MM.1S (cell line): ENCODE measurements around the gene AUH.
A peak's percentile ranks its signal among the peaks of the same experiment; 100 is the strongest.

Source experiments
- DNase-seq: peaks from one replicate; pipeline ENCODE4 v3.0.0-alpha.2; 2015
- H2AFZ ChIP-seq: fragments of 300-600 bp; sonication (generic); 2 replicates; pipeline ENCODE4 v1.6.0; 2016; ENCODE audit warnings: antibody characterized with exemption, low read length
- H3F3A ChIP-seq: fragments of 300-600 bp; sonication (generic); 2 replicates; pipeline ENCODE4 v1.6.1; 2016; ENCODE audit warnings: mild to moderate bottlenecking, antibody characterized with exemption, low read length, moderate library complexity, mixed read lengths; ENCODE audit not compliant: insufficient read depth
- H3K27ac ChIP-seq: fragments of 300-600 bp; sonication (generic); 2 replicates; pipeline ENCODE4 v1.5.1; 2016; ENCODE audit warnings: mild to moderate bottlenecking, low read length
- H3K27me3 ChIP-seq: fragments of 300-600 bp; sonication (generic); replicated peaks from 2 replicates; pipeline ENCODE4 v1.6.0; 2016; ENCODE audit warnings: low read length; ENCODE audit not compliant: insufficient read depth
- H3K36me3 ChIP-seq: fragments of 300-600 bp; sonication (generic); replicated peaks from 2 replicates; pipeline ENCODE4 v1.6.1; 2016; ENCODE audit warnings: mild to moderate bottlenecking, low read length, mixed read lengths; ENCODE audit not compliant: insufficient read depth
- H3K4me1 ChIP-seq: fragments of 300-600 bp; sonication (generic); 2 replicates; pipeline ENCODE4 v1.6.1; 2016; ENCODE audit warnings: low read length, mixed read lengths
- H3K4me2 ChIP-seq: fragments of 300-600 bp; sonication (generic); 2 replicates; pipeline ENCODE4 v1.6.0; 2016; ENCODE audit warnings: low read depth, low read length
- H3K4me3 ChIP-seq: fragments of 300-600 bp; sonication (generic); 2 replicates; pipeline ENCODE4 v1.5.1; 2016; ENCODE audit warnings: low read length, mixed read lengths
- H3K79me2 ChIP-seq: fragments of 300-600 bp; sonication (generic); 2 replicates; pipeline ENCODE4 v1.6.1; 2016; ENCODE audit warnings: mixed run types, low read length, mixed read lengths
- H3K9ac ChIP-seq: fragments of 300-600 bp; sonication (generic); 2 replicates; pipeline ENCODE4 v1.6.1; 2016; ENCODE audit warnings: low read length, mixed read lengths
- H3K9me2 ChIP-seq: fragments of 300-600 bp; sonication (generic); replicated peaks from 2 replicates; pipeline ENCODE4 v1.6.1; 2016; ENCODE audit warnings: mild to moderate bottlenecking, low read length, mixed read lengths; ENCODE audit not compliant: insufficient read depth
- H3K9me3 ChIP-seq: fragments of 300-600 bp; sonication (generic); replicated peaks from 2 replicates; pipeline ENCODE4 v1.6.1; 2016; ENCODE audit warnings: mild to moderate bottlenecking, low read length, mixed read lengths; ENCODE audit not compliant: insufficient read depth
- H4K20me1 ChIP-seq: fragments of 300-600 bp; sonication (generic); 2 replicates; pipeline ENCODE4 v1.6.1; 2016; ENCODE audit warnings: mild to moderate bottlenecking, low read length, moderate library complexity, mixed read lengths; ENCODE audit not compliant: insufficient read depth
- EZH2 ChIP-seq: fragments of 300-600 bp; sonication (generic); optimal IDR thresholded peaks from 2 replicates; pipeline ENCODE3; 2017; ENCODE audit warnings: low read depth, mild to moderate bottlenecking, antibody characterized with exemption, low read length, mixed read lengths
- EZH2phosphoT487 ChIP-seq: fragments of 300-600 bp; sonication (generic); IDR thresholded peaks from 2 replicates; pipeline ENCODE4 v1.6.1; 2018; ENCODE audit warnings: antibody characterized with exemption, low read length
- TF ChIP-seq, protein P1 (sequence below): fragments of 300-600 bp; sonication (generic); IDR thresholded peaks from 2 replicates; pipeline ENCODE4 v1.5.1; 2016; ENCODE audit warnings: antibody characterized with exemption, low read length, mixed read lengths

AUH gene

DNA sequence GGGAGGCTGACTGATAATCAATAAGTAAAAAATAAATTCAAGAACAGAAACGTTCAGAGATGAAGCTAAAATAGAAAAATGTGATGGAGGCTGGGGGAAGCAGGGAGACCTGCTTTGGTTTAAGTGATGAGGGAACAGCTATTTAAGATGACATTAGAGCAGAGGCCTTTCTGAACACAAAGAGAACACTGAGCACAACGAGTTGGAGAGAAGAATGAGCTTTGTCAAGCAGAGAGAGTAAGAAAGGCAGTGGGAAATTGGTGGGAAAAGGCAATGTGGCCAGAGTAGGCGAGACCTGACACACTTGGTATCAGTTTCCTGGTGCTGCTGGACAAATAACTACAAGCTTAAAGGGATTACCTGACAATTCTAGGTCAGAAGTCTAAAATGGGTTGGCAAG lies 20.0 kb downstream of the AUH start:
- Histone ChIP-seq H3K27ac (no peak overlapping the region), H3K27me3 (no peaks in the 10 kb centered on the region), H3K4me3 (no peak overlapping the region), H3K4me2 (no peak overlapping the region), H3K36me3 (no peaks in the 10 kb centered on the region), H3K9me3 (no peaks in the 10 kb centered on the region), H3F3A (no peaks in the 10 kb centered on the region), H3K9me2 (no peaks in the 10 kb centered on the region), H3K4me1 (no peaks in the 10 kb centered on the region), H2AFZ (no peak overlapping the region), H3K9ac (no peak overlapping the region), H4K20me1 (no peaks in the 10 kb centered on the region), H3K79me2 (peaks cover 19% of the 10 kb centered on the region)
- no peak for TF ChIP-seq EZH2
- TF ChIP-seq EZH2phosphoT487 = no peak
- TF ChIP-seq, protein P1, sequence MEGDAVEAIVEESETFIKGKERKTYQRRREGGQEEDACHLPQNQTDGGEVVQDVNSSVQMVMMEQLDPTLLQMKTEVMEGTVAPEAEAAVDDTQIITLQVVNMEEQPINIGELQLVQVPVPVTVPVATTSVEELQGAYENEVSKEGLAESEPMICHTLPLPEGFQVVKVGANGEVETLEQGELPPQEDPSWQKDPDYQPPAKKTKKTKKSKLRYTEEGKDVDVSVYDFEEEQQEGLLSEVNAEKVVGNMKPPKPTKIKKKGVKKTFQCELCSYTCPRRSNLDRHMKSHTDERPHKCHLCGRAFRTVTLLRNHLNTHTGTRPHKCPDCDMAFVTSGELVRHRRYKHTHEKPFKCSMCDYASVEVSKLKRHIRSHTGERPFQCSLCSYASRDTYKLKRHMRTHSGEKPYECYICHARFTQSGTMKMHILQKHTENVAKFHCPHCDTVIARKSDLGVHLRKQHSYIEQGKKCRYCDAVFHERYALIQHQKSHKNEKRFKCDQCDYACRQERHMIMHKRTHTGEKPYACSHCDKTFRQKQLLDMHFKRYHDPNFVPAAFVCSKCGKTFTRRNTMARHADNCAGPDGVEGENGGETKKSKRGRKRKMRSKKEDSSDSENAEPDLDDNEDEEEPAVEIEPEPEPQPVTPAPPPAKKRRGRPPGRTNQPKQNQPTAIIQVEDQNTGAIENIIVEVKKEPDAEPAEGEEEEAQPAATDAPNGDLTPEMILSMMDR = no peak
- no peak for DNase-seq

DNA sequence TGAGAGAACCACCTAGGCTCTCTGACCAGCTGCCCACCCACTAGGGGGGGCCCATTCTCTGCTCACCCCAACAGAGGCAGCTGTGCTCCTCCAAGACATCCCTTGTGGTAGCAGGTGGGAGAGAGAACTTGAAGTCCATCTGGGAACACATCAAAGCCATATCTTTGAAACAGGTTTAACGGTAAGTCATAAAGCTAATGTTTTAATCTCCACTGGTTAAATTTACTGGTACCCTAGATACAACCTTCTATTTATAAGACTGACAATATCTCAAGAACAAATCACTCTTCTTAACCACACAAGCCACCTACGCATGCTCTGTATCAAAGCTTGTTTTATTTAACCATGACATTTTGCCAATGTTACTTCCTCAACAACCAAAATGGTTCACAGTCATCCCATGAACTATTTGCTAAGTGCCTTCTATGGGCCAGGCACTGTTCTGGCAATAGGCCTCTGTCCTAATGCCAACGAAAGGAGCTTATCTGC lies 20.4 kb downstream of the AUH start:
- no peak overlapping the region for H2AFZ ChIP-seq
- no peaks in the 10 kb centered on the region for H3K9me3 ChIP-seq
- H3K4me3 ChIP-seq = no peak overlapping the region
- no peak overlapping the region for H3K27ac ChIP-seq
- H3F3A ChIP-seq = no peaks in the 10 kb centered on the region
- no peaks in the 10 kb centered on the region for H3K36me3 ChIP-seq
- no peak for DNase-seq
- H3K9me2 ChIP-seq = no peaks in the 10 kb centered on the region
- no peak overlapping the region for H3K9ac ChIP-seq
- no peaks in the 10 kb centered on the region for H3K27me3 ChIP-seq
- peaks cover 19% of the 10 kb centered on the region; the same call in 1 of the 2 replicates for H3K79me2 ChIP-seq
- TF ChIP-seq, protein P1 = peak; percentile 9; the same call in 1 of the 2 replicates
- no peak for TF ChIP-seq EZH2
- no peak overlapping the region for H3K4me2 ChIP-seq
- no peaks in the 10 kb centered on the region for H3K4me1 ChIP-seq
- no peaks in the 10 kb centered on the region for H4K20me1 ChIP-seq

DNA sequence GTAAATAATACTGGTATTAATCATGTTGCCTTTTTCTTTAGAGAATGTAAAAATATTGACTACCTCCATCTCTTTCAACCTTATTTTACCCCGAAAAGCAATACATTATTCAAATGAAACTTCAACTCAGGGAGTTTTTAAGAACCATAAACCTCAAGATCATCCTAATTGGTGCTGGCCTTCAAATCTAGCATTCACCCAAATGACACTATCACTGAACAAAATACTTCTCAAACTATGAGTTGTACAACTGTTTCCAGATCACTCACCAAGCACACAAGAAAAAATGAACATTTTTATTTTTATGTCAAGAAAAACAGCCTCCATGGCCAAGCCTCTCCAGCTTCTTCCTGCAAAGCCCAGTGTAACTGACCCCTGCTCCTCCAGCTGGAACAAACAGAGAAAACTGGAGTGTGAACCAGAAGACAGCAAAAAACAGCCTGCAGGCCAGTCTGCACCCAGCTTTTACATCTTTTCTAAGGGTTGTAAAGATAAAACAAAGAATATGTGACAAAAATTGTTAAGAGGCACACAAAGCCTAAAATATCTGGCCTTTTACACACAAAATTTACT lies 21.2 kb downstream of the AUH start:
- Histone ChIP-seq H3K9ac (no peak overlapping the region), H3K36me3 (no peaks in the 10 kb centered on the region), H3K4me3 (no peak overlapping the region)

More for the DNA sequence above, 21.2 kb downstream of the AUH start:
- TF ChIP-seq, protein P1 = no peak
- TF ChIP-seq EZH2 (no peak), EZH2phosphoT487 (no peak)
- DNase-seq = no peak
- Histone ChIP-seq H3K9me3 (no peaks in the 10 kb centered on the region), H3K27me3 (no peaks in the 10 kb centered on the region), H3K27ac (no peak overlapping the region), H2AFZ (no peak overlapping the region), H3K79me2 (peaks cover 19% of the 10 kb centered on the region; the same call in 1 of the 2 replicates), H3F3A (no peaks in the 10 kb centered on the region), H4K20me1 (no peaks in the 10 kb centered on the region), H3K9me2 (no peaks in the 10 kb centered on the region), H3K4me2 (no peak overlapping the region), H3K4me1 (no peaks in the 10 kb centered on the region)
